Heart left ventricle (tissue), 16 donors: ENCODE results near the gene EYS. TPM values are rescaled to one million over a fixed set of nuclear protein-coding genes. Genes with fewer than 3 reads are reported as not detected.
"Not testable (repeated sequence)": the region's sequence is repeated elsewhere in the genome, so short reads cannot be mapped to it uniquely, and the experiment has no call there.

ENCODE experiments used
- ATAC-seq, 4 donors: fragments of 200-7000 bp; cut with Tn5 transposase; one replicate each; pipeline ENCODE4 v1.9.1; 2020 to 2022; ENCODE audit warnings: moderate library complexity in 4 of 4, mild to moderate bottlenecking in 3 of 4, moderate number of reproducible peaks in 1 of 4
- DNase-seq, 5 donors: peaks; one replicate each; pipeline ENCODE4 v3.0.0-alpha.2; 2020
- H3K27ac ChIP-seq, 12 donors: fragments of 200-600 bp; sonication (generic) in 4 of 12; one replicate each; pipeline versions ENCODE4 v1.5.0 to v1.8.0; 2016 to 2022; ENCODE audit warnings: mild to moderate bottlenecking in 2 of 12
- H3K27me3 ChIP-seq, 9 donors: fragments of 200-600 bp; sonication (generic) in 2 of 9; one replicate each; pipeline versions ENCODE4 v1.5.1 to v1.8.0; 2016 to 2022; ENCODE audit warnings: mild to moderate bottlenecking in 3 of 9
- H3K36me3 ChIP-seq, 9 donors: fragments of 200-600 bp; sonication (generic) in 2 of 9; one replicate each; pipeline versions ENCODE4 v1.5.0 to v1.8.0; 2018 to 2022; ENCODE audit warnings: mild to moderate bottlenecking in 2 of 9
- H3K4me1 ChIP-seq, 12 donors: fragments of 200-600 bp; sonication (generic) in 4 of 12; one replicate each; pipeline versions ENCODE4 v1.5.0 to v1.8.0; 2016 to 2022; ENCODE audit warnings: mild to moderate bottlenecking in 3 of 12
- H3K4me3 ChIP-seq, 12 donors: fragments of 200-600 bp; sonication (generic) in 4 of 12; one replicate each; pipeline versions ENCODE4 v1.5.0 to v1.8.0; 2017 to 2022; ENCODE audit warnings: mild to moderate bottlenecking in 9 of 12, moderate library complexity in 4 of 12
- H3K9me3 ChIP-seq, 12 donors: fragments of 200-600 bp; sonication (generic) in 4 of 12; one replicate each; pipeline versions ENCODE4 v1.5.0 to v1.8.0; 2016 to 2022; ENCODE audit warnings: mild to moderate bottlenecking in 1 of 12
- CTCF ChIP-seq, 12 donors: fragments of 200-600 bp; sonication (generic) in 4 of 12; IDR thresholded peaks; one replicate each; pipeline versions ENCODE4 v1.5.0 to v1.8.0; 2018 to 2022; ENCODE audit warnings: antibody characterized with exemption in 12 of 12, mild to moderate bottlenecking in 5 of 12
- POLR2A ChIP-seq, 2 donors: fragments of 450-650 bp; IDR thresholded peaks; one replicate each; pipeline ENCODE4 v1.6.1; 2017; ENCODE audit warnings: antibody characterized with exemption in 2 of 2, mild to moderate bottlenecking in 2 of 2, moderate library complexity in 2 of 2
- WGBS, 4 donors: extraction: QIAGEN DNeasy Blood & Tissue Kit in 2 of 4; methylation state at CpG; one replicate each; pipeline versions ENCODE4 v1.1.5 to v1.1.7; 2013 to 2018; 5-methylcytosine and 5-hydroxymethylcytosine counted together
- intact Hi-C, 10 donors: fragments of 100-400 bp; cut with DNase I; formaldehyde crosslinking; loops; one replicate each; pipeline versions ENCODE4 v1.11.1 to v1.14.2; 2022
- polyA plus RNA-seq, 2 donors: library from polyadenylated mRNA; stranded (reverse); fragments of 200-250 nt; gene quantifications; one replicate each; pipeline ENCODE4 v1.2.3, GENCODE V29; 2013
- total RNA-seq, 9 donors: library from RNA; depleted of rRNA in 2 of 9; stranded (reverse); fragments of >200 nt in 2 of 9; fragmentation: NEBNext Ultra II Directional in 3 of 9; extraction: Animal tissue kit (Norgen Biotek cat#: 25700) in 3 of 9; gene quantifications; one replicate each; pipeline versions ENCODE4 v1.1.0 to v1.2.4, GENCODE V29; 2016 to 2023
- donor health status: ischemic (EF 13 %, LVEDD 7.1; RV severe dilation, severe dysfunction).
- donor health status: healthy with polysubstance abuse.
- donor health status: DM: no; HTN: yes; CAD: no.
- donor health status: DM: no; HTN: no; CAD: no.
- donor health status: ischemic (EF 25% LVEDD 6.9; RV normal size, moderate dysfunction).
- donor health status: ischemic (EF 25% LVEDD 5.7; RV mildly dilated, moderate dysfunction).
- donor health status: healthy.
- donor health status: DM: yes; HTN: yes; CAD: no.
- donor health status: ischemic (EF 35%, LVEDD 5.7; RV mildly dilated, moderate dysfunction).
- donor health status: nonischemic (EF 11% LVEDD 7.7; RV severe dilation, severe dysfunction).
- donor health status: DM: yes; HTN: yes; CAD: no.
- donor health status: PGD.
- donor health status: ischemic (EF 29% LVEDD 5.4; RV normal size, mild dysfunction).
- donor health status: nonischemic (EF 23%, LVEDD 6.1; RV moderate dilation, normal function).

EYS gene
- total and polyA plus RNA-seq, 11 donors, result 0.07 to 0.27 (median 0.08) TPM; not detected in 8

- TF ChIP-seq CTCF (IDR thresholded peaks at IDR 0.05) (no peak), POLR2A (IDR thresholded peaks at IDR 0.05) (no peak)
- DNase-seq, result no peak
- no peaks in the 10 kb centered on the region for H3K27me3 ChIP-seq
- intact Hi-C loops, result no loop called here
- no peaks in the 10 kb centered on the region for H3K9me3 ChIP-seq
- WGBS, 4 donors, result 83 to 90% (median 87%) methylated on average over 6 to 12 of the region's 12 CpGs
- H3K36me3 ChIP-seq, result no peaks in the 10 kb centered on the region
- no peak overlapping the region for H3K4me3 ChIP-seq
- ATAC-seq, result no peak
- H3K4me1 ChIP-seq, result no peaks in the 10 kb centered on the region
- no peak overlapping the region for H3K27ac ChIP-seq
Observed at GRCh38 chr6:65637289-65638046, 69.6 kb downstream of the EYS start.

GRCh38 chr6:65633501-65633900, 73.5 kb downstream of the EYS start:
- intact Hi-C loops, result no loop called here
- Histone ChIP-seq H3K4me3 (no peak overlapping the region), H3K27ac (no peak overlapping the region), H3K27me3 (no peaks in the 10 kb centered on the region), H3K4me1 (no peaks in the 10 kb centered on the region), H3K9me3 (no peaks in the 10 kb centered on the region), H3K36me3 (no peaks in the 10 kb centered on the region)
- no peak for ATAC-seq
- TF ChIP-seq POLR2A (IDR thresholded peaks at IDR 0.05) (no peak), CTCF (IDR thresholded peaks at IDR 0.05) (no peak)
- 91 to 100% (median 93%) methylated on average over 1 of the region's 1 CpG for WGBS, 4 donors
- no peak for DNase-seq

- no peak overlapping the region for H3K4me3 ChIP-seq
- H3K9me3 ChIP-seq, result no peaks in the 10 kb centered on the region
- no peaks in the 10 kb centered on the region for H3K36me3 ChIP-seq
- no peak for DNase-seq
- TF ChIP-seq POLR2A (IDR thresholded peaks at IDR 0.05) (no peak), CTCF (IDR thresholded peaks at IDR 0.05) (no peak)
- H3K27me3 ChIP-seq, result no peaks in the 10 kb centered on the region
- H3K4me1 ChIP-seq, result no peaks in the 10 kb centered on the region
- H3K27ac ChIP-seq, result no peak overlapping the region
- intact Hi-C loops, result no loop called here
- no peak for ATAC-seq
- 73 to 82% (median 77%) methylated on average over 2 of the region's 2 CpGs for WGBS, 4 donors
Observed at GRCh38 chr6:65631711-65632110, 75.3 kb downstream of the EYS start.

- intact Hi-C loops, H3K4me3 ChIP-seq, H3K4me1 ChIP-seq, H3K27ac ChIP-seq, DNase-seq, H3K36me3 ChIP-seq, H3K27me3 ChIP-seq, ATAC-seq, H3K9me3 ChIP-seq: not testable (repeated sequence)
- WGBS, 4 donors, result 83 to 93% (median 89%) methylated on average over 27 to 33 of the region's 35 CpGs
Observed at GRCh38 chr6:65627434-65627999, 79.5 kb downstream of the EYS start.
